NB4 (cell line): ENCODE measurements around the gene NDUFA7.
"Not testable (repeated sequence)": the region's sequence is repeated elsewhere in the genome, so short reads cannot be mapped to it uniquely, and the experiment has no call there.

Source experiments
- DNase-seq: peaks from one replicate; pipeline ENCODE4 v3.0.0; 2010; ENCODE audit warnings: low read depth
- H3K4me3 ChIP-seq: one replicate; pipeline ENCODE4 v1.5.1; 2011; ENCODE audit warnings: mild to moderate bottlenecking, low read depth, low read length, moderate library complexity
- CTCF ChIP-seq: IDR thresholded peaks from one replicate; pipeline ENCODE4 v1.5.1; 2012; ENCODE audit warnings: low read depth, low read length
- MYC ChIP-seq: IDR thresholded peaks from 2 replicates; pipeline ENCODE4 v1.6.1; 2011; ENCODE audit warnings: low read depth, low read length
- POLR2A ChIP-seq: IDR thresholded peaks from 2 replicates; pipeline ENCODE4 v1.6.1; 2011; ENCODE audit warnings: mild to moderate bottlenecking; ENCODE audit not compliant: insufficient read length; ENCODE audit errors: extremely low read depth
- TF ChIP-seq, protein P1 (sequence below): IDR thresholded peaks from 2 replicates; pipeline ENCODE4 v1.6.1; 2011; ENCODE audit warnings: low read depth, low read length

The NDUFA7 gene

DNA sequence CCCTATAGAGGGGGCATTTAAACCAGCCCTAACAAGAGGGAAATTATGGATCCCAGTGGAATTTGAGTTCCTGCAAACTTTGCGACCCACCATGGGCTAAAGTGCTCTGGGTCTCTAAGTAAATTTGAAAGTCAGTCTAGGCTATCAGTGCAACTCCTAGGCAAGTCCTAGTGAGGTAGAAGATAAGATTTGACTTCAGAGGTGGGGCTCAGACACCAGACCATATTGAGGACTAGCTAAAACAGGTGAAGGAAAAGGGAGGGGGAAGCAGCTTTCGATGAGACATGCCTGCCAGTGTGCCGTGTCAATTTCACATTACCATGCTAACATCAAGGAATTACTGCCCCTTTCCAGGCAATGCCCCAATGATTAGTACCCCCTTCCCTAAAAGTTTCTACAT is 51.5 kb downstream of the NDUFA7 start:
- no peak overlapping the region for H3K4me3 ChIP-seq
- DNase-seq = no peak
- no peak for TF ChIP-seq CTCF
- TF ChIP-seq POLR2A = no peak
- no peak for TF ChIP-seq MYC
- TF ChIP-seq, protein P1, sequence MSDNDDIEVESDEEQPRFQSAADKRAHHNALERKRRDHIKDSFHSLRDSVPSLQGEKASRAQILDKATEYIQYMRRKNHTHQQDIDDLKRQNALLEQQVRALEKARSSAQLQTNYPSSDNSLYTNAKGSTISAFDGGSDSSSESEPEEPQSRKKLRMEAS = no peak

DNA sequence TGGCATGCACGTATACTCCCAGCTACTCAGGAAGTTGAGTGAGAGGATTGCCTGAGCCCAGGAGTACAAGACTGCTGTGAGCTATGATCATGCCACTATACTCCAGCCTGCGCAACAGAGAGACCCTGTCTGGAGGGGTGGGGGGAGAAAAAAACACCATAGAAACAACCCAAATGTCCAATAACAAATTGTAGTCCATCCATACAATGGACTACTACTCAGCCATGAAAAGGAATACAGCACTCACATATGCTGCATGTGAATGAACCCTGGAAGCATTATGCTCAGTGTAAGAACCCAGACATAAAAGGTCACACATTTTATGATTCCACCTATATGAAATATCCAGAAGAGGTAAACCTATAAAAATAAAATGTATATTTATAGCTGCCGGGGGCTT is 55.3 kb downstream of the NDUFA7 start:
- TF ChIP-seq POLR2A = no peak
- TF ChIP-seq MYC = no peak
- TF ChIP-seq, protein P1 = no peak
- TF ChIP-seq CTCF = no peak
- DNase-seq = peak; percentile 25
- H3K4me3 ChIP-seq = no peak overlapping the region

GRCh38 chr19:8264248-8264647 is 56.9 kb downstream of the NDUFA7 start:
- H3K4me3 ChIP-seq, DNase-seq: not testable (repeated sequence)

- no peak for DNase-seq
- H3K4me3 ChIP-seq = no peak overlapping the region
- TF ChIP-seq, protein P1 = no peak
- no peak for TF ChIP-seq CTCF
- no peak for TF ChIP-seq POLR2A
- no peak for TF ChIP-seq MYC
Observed at GRCh38 chr19:8262431-8262830, 58.7 kb downstream of the NDUFA7 start.

- no peak for TF ChIP-seq POLR2A
- TF ChIP-seq MYC = no peak
- TF ChIP-seq, protein P1 = no peak
- no peak for TF ChIP-seq CTCF
- no peak for DNase-seq
- no peak overlapping the region for H3K4me3 ChIP-seq
Observed at GRCh38 chr19:8261881-8262280, 59.3 kb downstream of the NDUFA7 start.

DNA sequence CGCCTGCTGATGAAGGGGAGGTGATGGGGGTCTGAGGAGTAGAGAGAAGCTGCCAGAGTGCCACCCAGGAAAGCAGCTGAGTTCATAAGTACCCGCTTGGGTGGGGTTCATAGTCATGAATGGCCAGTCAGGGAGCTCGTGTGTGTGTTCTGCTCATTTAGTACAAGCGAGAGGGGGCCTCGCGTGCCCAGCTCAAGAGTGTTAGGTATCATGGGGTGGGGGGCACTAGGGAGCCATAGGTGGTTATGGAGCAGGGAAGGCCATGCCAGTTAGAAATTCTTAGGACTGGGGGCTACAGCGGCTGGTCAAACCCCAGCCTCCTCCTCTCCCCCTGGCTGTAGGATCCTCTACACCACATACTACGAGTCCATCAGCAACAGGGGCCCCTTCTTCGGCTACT is 59.8 kb downstream of the NDUFA7 start:
- TF ChIP-seq POLR2A = no peak
- TF ChIP-seq, protein P1 = no peak
- no peak for TF ChIP-seq MYC
- no peak for TF ChIP-seq CTCF
- H3K4me3 ChIP-seq = no peak overlapping the region
- no peak for DNase-seq
